Neural cell (in vitro differentiated cells): Measurements from ENCODE around the gene STRN3. TPM values are rescaled to one million over a fixed set of nuclear protein-coding genes. Genes with fewer than 3 reads are reported as not detected.

Experiments
- H2AFZ ChIP-seq: fragments of 200-600, 300-800 bp; sonication (generic), shearing (Covaris generic); 2 replicates; pipeline ENCODE4 v1.6.0; 2014; ENCODE audit warnings: low read depth, mild to moderate bottlenecking, antibody characterized with exemption, low read length, moderate library complexity
- H3F3A ChIP-seq: fragments of 200-600 bp; shearing (Covaris generic); 2 replicates; pipeline ENCODE4 v1.6.1; 2016; ENCODE audit warnings: mild to moderate bottlenecking, moderate library complexity, mixed read lengths, antibody characterized with exemption, low read length; ENCODE audit not compliant: insufficient read depth, poor library complexity, severe bottlenecking
- H3K27ac ChIP-seq: fragments of 200-600, 300-800 bp; sonication (generic), shearing (Covaris generic); 2 replicates; pipeline ENCODE4 v1.5.1; 2014; ENCODE audit warnings: mild to moderate bottlenecking, low read length, moderate library complexity
- H3K27me3 ChIP-seq: fragments of 300-800, 200-600 bp; sonication (generic), shearing (Covaris generic); 2 replicates; pipeline ENCODE4 v1.6.0; 2014; ENCODE audit warnings: mild to moderate bottlenecking, low read depth, low read length, moderate library complexity; ENCODE audit not compliant: insufficient read depth
- H3K36me3 ChIP-seq: fragments of 300-800, 200-600 bp; sonication (generic), shearing (Covaris generic); 2 replicates; pipeline ENCODE4 v1.5.1; 2014; ENCODE audit warnings: mild to moderate bottlenecking, antibody characterized with exemption, low read length, moderate library complexity; ENCODE audit not compliant: insufficient read depth
- H3K4me2 ChIP-seq: fragments of 300-800, 200-600 bp; sonication (generic), shearing (Covaris generic); 2 replicates; pipeline ENCODE4 v1.6.0; 2014; ENCODE audit warnings: mild to moderate bottlenecking, low read length
- H3K4me3 ChIP-seq: fragments of 300-800, 200-600 bp; sonication (generic), shearing (Covaris generic); 2 replicates; pipeline ENCODE4 v1.5.1; 2014; ENCODE audit warnings: mild to moderate bottlenecking, low read length, moderate library complexity
- H3K79me2 ChIP-seq: fragments of 200-600 bp; shearing (Covaris generic); replicated peaks from 2 replicates; pipeline ENCODE4 v1.6.0; 2014; ENCODE audit warnings: mild to moderate bottlenecking, low read length, moderate library complexity; ENCODE audit not compliant: insufficient read depth
- H3K9ac ChIP-seq: fragments of 300-800, 200-600 bp; sonication (generic), shearing (Covaris generic); 2 replicates; pipeline ENCODE4 v1.6.1; 2016; ENCODE audit warnings: mild to moderate bottlenecking, low read length, mixed read lengths
- H3K9me2 ChIP-seq: fragments of 200-600 bp; shearing (Covaris generic); 2 replicates; pipeline ENCODE4 v1.6.1; 2016; ENCODE audit warnings: mild to moderate bottlenecking, low read length, mixed read lengths; ENCODE audit not compliant: insufficient read depth
- H3K9me3 ChIP-seq: fragments of 200-600, 300-800 bp; sonication (generic), shearing (Covaris generic); 2 replicates; pipeline ENCODE4 v1.6.1; 2016; ENCODE audit warnings: mild to moderate bottlenecking, mixed run types, low read length, moderate library complexity, mixed read lengths
- H4K20me1 ChIP-seq: fragments of 200-600 bp; shearing (Covaris generic); 2 replicates; pipeline ENCODE4 v1.6.1; 2016; ENCODE audit warnings: mild to moderate bottlenecking, mixed run types; ENCODE audit not compliant: insufficient read depth
- EP300 ChIP-seq: fragments of 450-650 bp; conservative IDR thresholded peaks from 2 replicates; pipeline ENCODE4 v1.6.1; 2014; ENCODE audit warnings: antibody characterized with exemption, mild to moderate bottlenecking, moderate library complexity; ENCODE audit not compliant: poor library complexity, severe bottlenecking
- EZH2 ChIP-seq: fragments of 200-600, 300-800 bp; shearing (Covaris generic), sonication (generic); IDR thresholded peaks from 2 replicates; pipeline ENCODE4 v1.6.1; 2014; ENCODE audit warnings: antibody characterized with exemption, low read length, borderline replicate concordance, mild to moderate bottlenecking; ENCODE audit not compliant: insufficient read depth, poor library complexity, severe bottlenecking
- MXI1 ChIP-seq: fragments of 450-650 bp; conservative IDR thresholded peaks from 2 replicates; pipeline ENCODE4 v1.6.1; 2014; ENCODE audit warnings: antibody characterized with exemption, mild to moderate bottlenecking; ENCODE audit not compliant: poor library complexity, severe bottlenecking
- POLR2AphosphoS5 ChIP-seq: IDR thresholded peaks from 2 replicates; pipeline ENCODE4 v1.6.1; 2012
- RAD21 ChIP-seq: fragments of 450-650 bp; conservative IDR thresholded peaks from 2 replicates; pipeline ENCODE4 v1.6.1; 2014; ENCODE audit warnings: antibody characterized with exemption, mild to moderate bottlenecking, moderate library complexity
- SMC3 ChIP-seq: fragments of 450-650 bp; conservative IDR thresholded peaks from 2 replicates; pipeline ENCODE4 v1.6.1; 2014; ENCODE audit warnings: antibody characterized with exemption, mild to moderate bottlenecking, moderate library complexity; ENCODE audit not compliant: poor library complexity
- TAF1 ChIP-seq: IDR thresholded peaks from 2 replicates; pipeline ENCODE4 v1.6.1; 2012; ENCODE audit warnings: low read depth
- polyA plus RNA-seq: library from polyadenylated mRNA; depleted of rRNA; stranded (reverse); fragments of >200 nt; gene quantifications from 2 replicates; pipeline ENCODE4 v1.2.3, GENCODE V29; 2014
- TF ChIP-seq, protein P1 (sequence below): fragments of 450-650 bp; IDR thresholded peaks from 2 replicates; pipeline ENCODE4 v1.5.1; 2014; ENCODE audit warnings: antibody characterized with exemption, mild to moderate bottlenecking, moderate library complexity; ENCODE audit not compliant: poor library complexity, severe bottlenecking
- TF ChIP-seq, protein P2 (sequence below): IDR thresholded peaks from 2 replicates; pipeline ENCODE4 v1.6.1; 2012; ENCODE audit warnings: borderline replicate concordance

STRN3 gene
- polyA plus RNA-seq, 1 donor from 2014 or later = 60.1 TPM

DNA sequence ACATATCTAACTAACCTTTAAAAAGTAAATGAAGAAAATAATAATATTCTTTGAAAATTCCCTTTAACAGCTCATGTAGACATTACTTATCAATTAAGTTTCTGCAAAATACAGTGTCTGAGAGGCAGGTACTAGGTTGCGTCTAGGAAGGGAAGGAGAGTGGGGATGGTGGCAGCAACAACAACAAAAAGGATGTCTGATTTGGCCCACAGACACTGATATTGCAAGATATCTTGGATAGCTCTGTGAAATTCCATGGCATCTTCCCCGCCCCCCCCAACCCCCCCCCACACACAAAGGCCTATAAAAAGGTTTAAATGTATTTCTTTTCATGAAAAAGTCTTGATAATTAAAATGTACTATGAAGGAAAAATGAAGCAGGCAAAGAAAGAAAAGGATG is 42.3 kb downstream of the STRN3 start:
- no peaks in the 10 kb centered on the region for H4K20me1 ChIP-seq
- no peak overlapping the region for H2AFZ ChIP-seq
- H3K79me2 ChIP-seq = peaks cover 62% of the 10 kb centered on the region
- H3K27ac ChIP-seq = no peak overlapping the region
- no peaks in the 10 kb centered on the region for H3K36me3 ChIP-seq
- no peaks in the 10 kb centered on the region for H3K9me3 ChIP-seq
- H3K9me2 ChIP-seq = no peaks in the 10 kb centered on the region
- TF ChIP-seq, protein P1, sequence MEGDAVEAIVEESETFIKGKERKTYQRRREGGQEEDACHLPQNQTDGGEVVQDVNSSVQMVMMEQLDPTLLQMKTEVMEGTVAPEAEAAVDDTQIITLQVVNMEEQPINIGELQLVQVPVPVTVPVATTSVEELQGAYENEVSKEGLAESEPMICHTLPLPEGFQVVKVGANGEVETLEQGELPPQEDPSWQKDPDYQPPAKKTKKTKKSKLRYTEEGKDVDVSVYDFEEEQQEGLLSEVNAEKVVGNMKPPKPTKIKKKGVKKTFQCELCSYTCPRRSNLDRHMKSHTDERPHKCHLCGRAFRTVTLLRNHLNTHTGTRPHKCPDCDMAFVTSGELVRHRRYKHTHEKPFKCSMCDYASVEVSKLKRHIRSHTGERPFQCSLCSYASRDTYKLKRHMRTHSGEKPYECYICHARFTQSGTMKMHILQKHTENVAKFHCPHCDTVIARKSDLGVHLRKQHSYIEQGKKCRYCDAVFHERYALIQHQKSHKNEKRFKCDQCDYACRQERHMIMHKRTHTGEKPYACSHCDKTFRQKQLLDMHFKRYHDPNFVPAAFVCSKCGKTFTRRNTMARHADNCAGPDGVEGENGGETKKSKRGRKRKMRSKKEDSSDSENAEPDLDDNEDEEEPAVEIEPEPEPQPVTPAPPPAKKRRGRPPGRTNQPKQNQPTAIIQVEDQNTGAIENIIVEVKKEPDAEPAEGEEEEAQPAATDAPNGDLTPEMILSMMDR = no peak
- TF ChIP-seq EP300 = no peak
- no peak for TF ChIP-seq EZH2
- TF ChIP-seq, protein P2, sequence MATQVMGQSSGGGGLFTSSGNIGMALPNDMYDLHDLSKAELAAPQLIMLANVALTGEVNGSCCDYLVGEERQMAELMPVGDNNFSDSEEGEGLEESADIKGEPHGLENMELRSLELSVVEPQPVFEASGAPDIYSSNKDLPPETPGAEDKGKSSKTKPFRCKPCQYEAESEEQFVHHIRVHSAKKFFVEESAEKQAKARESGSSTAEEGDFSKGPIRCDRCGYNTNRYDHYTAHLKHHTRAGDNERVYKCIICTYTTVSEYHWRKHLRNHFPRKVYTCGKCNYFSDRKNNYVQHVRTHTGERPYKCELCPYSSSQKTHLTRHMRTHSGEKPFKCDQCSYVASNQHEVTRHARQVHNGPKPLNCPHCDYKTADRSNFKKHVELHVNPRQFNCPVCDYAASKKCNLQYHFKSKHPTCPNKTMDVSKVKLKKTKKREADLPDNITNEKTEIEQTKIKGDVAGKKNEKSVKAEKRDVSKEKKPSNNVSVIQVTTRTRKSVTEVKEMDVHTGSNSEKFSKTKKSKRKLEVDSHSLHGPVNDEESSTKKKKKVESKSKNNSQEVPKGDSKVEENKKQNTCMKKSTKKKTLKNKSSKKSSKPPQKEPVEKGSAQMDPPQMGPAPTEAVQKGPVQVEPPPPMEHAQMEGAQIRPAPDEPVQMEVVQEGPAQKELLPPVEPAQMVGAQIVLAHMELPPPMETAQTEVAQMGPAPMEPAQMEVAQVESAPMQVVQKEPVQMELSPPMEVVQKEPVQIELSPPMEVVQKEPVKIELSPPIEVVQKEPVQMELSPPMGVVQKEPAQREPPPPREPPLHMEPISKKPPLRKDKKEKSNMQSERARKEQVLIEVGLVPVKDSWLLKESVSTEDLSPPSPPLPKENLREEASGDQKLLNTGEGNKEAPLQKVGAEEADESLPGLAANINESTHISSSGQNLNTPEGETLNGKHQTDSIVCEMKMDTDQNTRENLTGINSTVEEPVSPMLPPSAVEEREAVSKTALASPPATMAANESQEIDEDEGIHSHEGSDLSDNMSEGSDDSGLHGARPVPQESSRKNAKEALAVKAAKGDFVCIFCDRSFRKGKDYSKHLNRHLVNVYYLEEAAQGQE = no peak
- no peak for TF ChIP-seq MXI1
- TF ChIP-seq POLR2AphosphoS5 = no peak
- TF ChIP-seq TAF1 = no peak
- no peak for TF ChIP-seq RAD21
- no peak for TF ChIP-seq SMC3
- H3K4me2 ChIP-seq = no peak overlapping the region
- no peaks in the 10 kb centered on the region for H3K27me3 ChIP-seq
- no peaks in the 10 kb centered on the region for H3F3A ChIP-seq
- H3K4me3 ChIP-seq = no peak overlapping the region
- H3K9ac ChIP-seq = no peak overlapping the region

- Histone ChIP-seq H2AFZ (no peak overlapping the region), H3K36me3 (no peaks in the 10 kb centered on the region), H3K27me3 (no peaks in the 10 kb centered on the region), H3K9ac (no peak overlapping the region), H3K4me3 (no peak overlapping the region), H3K9me2 (no peaks in the 10 kb centered on the region), H3K79me2 (peaks cover 56% of the 10 kb centered on the region), H3K27ac (no peak overlapping the region), H3K4me2 (no peak overlapping the region), H4K20me1 (no peaks in the 10 kb centered on the region), H3F3A (no peaks in the 10 kb centered on the region), H3K9me3 (no peaks in the 10 kb centered on the region)
- TF ChIP-seq TAF1 (no peak), EP300 (no peak), EZH2 (no peak), SMC3 (no peak), MXI1 (no peak), RAD21 (no peak), POLR2AphosphoS5 (no peak)
- TF ChIP-seq, protein P2 = no peak
- TF ChIP-seq, protein P1 = no peak
Measured at GRCh38 chr14:30982533-30982932, 43.6 kb downstream of the STRN3 start.
